GM10248 (cell line): Measurements from ENCODE around the gene KCNJ12.
"Not testable (repeated sequence)": the region's sequence is repeated elsewhere in the genome, so short reads cannot be mapped to it uniquely, and the experiment has no call there.

Experiments used
- CTCF ChIA-PET: fragments of 300-600 bp; sonication (Branson Sonifier 250); formaldehyde crosslinking; extraction: SDS; loops from one replicate; lab custom pipeline; 2021; ENCODE audit warnings: antibody characterized with exemption; lab: Yijun Ruan, JAX
- POLR2A ChIA-PET: fragments of 350-650 bp; sonication (Branson Sonifier 250); formaldehyde crosslinking; extraction: SDS; loops from one replicate; lab custom pipeline; 2020; ENCODE audit warnings: antibody characterized with exemption; lab: Yijun Ruan, JAX
- DNase-seq: peaks from one replicate; pipeline ENCODE4 v3.0.0; 2012; ENCODE audit errors: extremely low spot score
- CTCF ChIP-seq: IDR thresholded peaks from 2 replicates; pipeline ENCODE4 v1.5.1; 2012; ENCODE audit warnings: mild to moderate bottlenecking, low read depth; ENCODE audit errors: extremely low read depth, missing control alignments, control extremely low read depth

KCNJ12 gene

GRCh38 chr17:21344801-21345200, 31.4 kb upstream of the KCNJ12 start:
- POLR2A ChIA-PET, DNase-seq, CTCF ChIA-PET: not testable (repeated sequence)

- DNase-seq: no peak
- TF ChIP-seq CTCF: no peak
- ChIA-PET CTCF (no interaction called here), POLR2A (no interaction called here)
These were observed 30.9 kb upstream of the KCNJ12 start for GRCh38 chr17:21345236-21345635.

- POLR2A ChIA-PET, DNase-seq, CTCF ChIA-PET: not testable (repeated sequence)
These were observed 30.1 kb upstream of the KCNJ12 start for GRCh38 chr17:21346107-21346506.

GRCh38 chr17:21346651-21347250, 29.4 kb upstream of the KCNJ12 start:
- CTCF ChIA-PET, DNase-seq, POLR2A ChIA-PET: not testable (repeated sequence)

- POLR2A ChIA-PET, CTCF ChIA-PET: not testable (repeated sequence)
These were observed 28.5 kb upstream of the KCNJ12 start for GRCh38 chr17:21347660-21348059.

GRCh38 chr17:21348081-21348925, 27.9 kb upstream of the KCNJ12 start:
- CTCF ChIA-PET, DNase-seq, POLR2A ChIA-PET: not testable (repeated sequence)

More at GRCh38 chr17:21347660-21348059, 28.5 kb upstream of the KCNJ12 start:
- not testable (repeated sequence) for DNase-seq

- POLR2A ChIA-PET, DNase-seq, CTCF ChIA-PET: not testable (repeated sequence)
These were observed 27.3 kb upstream of the KCNJ12 start for GRCh38 chr17:21348926-21349261.

- DNase-seq, CTCF ChIA-PET, POLR2A ChIA-PET: not testable (repeated sequence)
These were observed 26.7 kb upstream of the KCNJ12 start for GRCh38 chr17:21349358-21350050.

GRCh38 chr17:21350495-21350894, 25.7 kb upstream of the KCNJ12 start:
- DNase-seq, POLR2A ChIA-PET, CTCF ChIA-PET: not testable (repeated sequence)

- POLR2A ChIA-PET: no interaction called here
- CTCF ChIA-PET: no interaction called here
- TF ChIP-seq CTCF: no peak
- DNase-seq: no peak
These were observed 24.6 kb upstream of the KCNJ12 start for GRCh38 chr17:21351366-21352065.
